ENCODE results near the gene ZDHHC12. TPM values are rescaled to one million over a fixed set of nuclear protein-coding genes. Genes with fewer than 3 reads are reported as not detected.

Gene ZDHHC12
- total and polyA plus RNA-seq, 2 of the 8 experiments (the other 6 are each of a cell fraction or from before 2014, with no cell fraction given): 35.0 to 93.8 TPM

DNA sequence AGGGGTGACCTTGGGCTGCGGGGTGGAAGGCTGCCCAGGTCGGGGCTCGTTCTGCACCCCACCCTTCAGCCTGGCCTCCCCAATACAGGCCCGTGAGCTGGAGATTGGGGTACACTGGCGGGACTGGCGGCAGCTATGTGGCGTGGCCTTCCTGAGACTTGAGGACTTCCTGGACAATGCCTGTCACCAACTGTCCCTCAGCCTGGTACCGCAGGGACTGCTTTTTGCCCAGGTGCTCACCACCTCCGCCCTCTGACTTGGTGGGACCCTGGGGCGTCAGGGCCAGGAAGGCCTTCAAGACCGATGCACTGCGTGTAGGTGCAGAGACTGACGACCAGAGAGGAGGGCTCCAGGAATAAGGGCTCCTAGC lies 10.5 kb downstream of the ZDHHC12 start:
- Histone ChIP-seq H2BK15ac (ENCODE audit: low read length) (no peak overlapping the region), H2BK5ac (ENCODE audit: low read depth, low read length) (no peak overlapping the region; the same call in 1 of the 2 replicates), H3K4me1 (replicated peaks in 1 of 4; ENCODE audit: control insufficient read depth in 3 of 4, insufficient read depth in 4 of 4, low read length in 3 of 4) (no peaks in the 10 kb centered on the region), H3K56ac (replicated peaks; ENCODE audit: insufficient read length, low read depth, low read length) (no peak overlapping the region), H3K18ac (ENCODE audit: extremely low read depth, low read length) (no peak overlapping the region), H4K8ac (ENCODE audit: extremely low read depth, insufficient read depth, low read length) (no peak overlapping the region), H2AK5ac (ENCODE audit: low read depth, low read length) (no peak overlapping the region), H3K23ac (ENCODE audit: insufficient read length) (no peak overlapping the region), H2BK120ac (replicated peaks; ENCODE audit: low read depth, low read length) (no peak overlapping the region), H2AFZ (ENCODE audit: low read length) (no peak overlapping the region), H3K79me2 (ENCODE audit: control insufficient read depth in 1 of 2, insufficient read depth in 2 of 2, low read length in 2 of 2) (no peaks in the 10 kb centered on the region), H4K20me1 (replicated peaks in 1 of 2; ENCODE audit: control insufficient read depth in 1 of 2, insufficient read depth in 2 of 2, low read length in 2 of 2) (no peaks in the 10 kb centered on the region), H3K4ac (replicated peaks; ENCODE audit: insufficient read length, low read depth, low read length) (no peak overlapping the region), H3K27me3 (replicated peaks in 1 of 4; ENCODE audit: control insufficient read depth in 3 of 4, extremely low read depth in 1 of 4, insufficient read depth in 3 of 4, low read length in 3 of 4) (no peaks in the 10 kb centered on the region), H4K91ac (replicated peaks; ENCODE audit: insufficient read length, low read length) (no peak overlapping the region), H3K79me1 (ENCODE audit: low read depth, low read length) (no peaks in the 10 kb centered on the region), H4K5ac (ENCODE audit: insufficient read length, low read depth, low read length) (no peak overlapping the region), H3K36me3 (ENCODE audit: control insufficient read depth in 2 of 4, insufficient read depth in 4 of 4, low read length in 3 of 4) (peaks cover 0 to 10% (median 0%) of the 10 kb centered on the region in 4 experiments; a peak in 3 of 8 replicates), H3K23me2 (ENCODE audit: low read depth, low read length) (no peaks in the 10 kb centered on the region), H3K9ac (replicated peaks in 1 of 4; ENCODE audit: extremely low read depth in 1 of 4, low read depth in 3 of 4, low read length in 3 of 4) (no peak overlapping the region), H3K4me2 (ENCODE audit: insufficient read depth in 1 of 2, low read depth in 2 of 2, low read length in 2 of 2) (no peak overlapping the region), H2BK12ac (ENCODE audit: low read depth, low read length) (no peak overlapping the region), H3K27ac (ENCODE audit: low read depth, low read length) (no peak overlapping the region), H3K14ac (ENCODE audit: insufficient read length) (no peak overlapping the region), H3K9me3 (ENCODE audit: insufficient read depth in 2 of 2, low read depth in 1 of 2, low read length in 1 of 2) (no peaks in the 10 kb centered on the region), H3K4me3 (ENCODE audit: extremely low read depth in 1 of 4, insufficient read depth in 2 of 4, low read depth in 3 of 4, low read length in 4 of 4) (no peak overlapping the region), H2BK20ac (ENCODE audit: low read length) (no peak overlapping the region)
- 92% methylated on average over 11 of the region's 13 CpGs; no CpG with 5 or more reads in 1 of the 2 experiments for WGBS, 2 experiments (ENCODE audit: extremely low coverage in 1 of 2, insufficient coverage in 1 of 2, insufficient read length in 1 of 2, insufficient replicate concordance in 2 of 2, low coverage in 1 of 2, low lambda C conversion rate in 2 of 2, missing lambda C conversion rate in 1 of 2)
- FAIRE-seq: no peak
- no peak for DNase-seq (ENCODE audit: low read depth in 1 of 2, low spot score in 2 of 2)
- ChIA-PET POLR2A (ENCODE audit: partially characterized antibody) (interaction anchor here (12.5 to 46.1 kb wide), 3 partner anchors 4 to 36 kb away, joined by 133 to 1197 read pairs (median 133); partner anchors contain the start of genes DYNC2I2, SET and ZDHHC12), CTCF (ENCODE audit: partially characterized antibody) (no interaction called here)
- TF ChIP-seq SIX5 (IDR thresholded peaks at IDR 0.05; ENCODE audit: low read depth, low read length) (no peak), YY1 (IDR thresholded peaks at IDR 0.05; ENCODE audit: low read depth, low read length) (no peak), RFX5 (IDR thresholded peaks at IDR 0.05; ENCODE audit: borderline replicate concordance, low read depth, low read length) (no peak), CREB1 (IDR thresholded peaks at IDR 0.05) (no peak)
- TF ChIP-seq, protein P1, sequence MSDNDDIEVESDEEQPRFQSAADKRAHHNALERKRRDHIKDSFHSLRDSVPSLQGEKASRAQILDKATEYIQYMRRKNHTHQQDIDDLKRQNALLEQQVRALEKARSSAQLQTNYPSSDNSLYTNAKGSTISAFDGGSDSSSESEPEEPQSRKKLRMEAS (IDR thresholded peaks at IDR 0.05): no peak
- TF ChIP-seq, protein P2, sequence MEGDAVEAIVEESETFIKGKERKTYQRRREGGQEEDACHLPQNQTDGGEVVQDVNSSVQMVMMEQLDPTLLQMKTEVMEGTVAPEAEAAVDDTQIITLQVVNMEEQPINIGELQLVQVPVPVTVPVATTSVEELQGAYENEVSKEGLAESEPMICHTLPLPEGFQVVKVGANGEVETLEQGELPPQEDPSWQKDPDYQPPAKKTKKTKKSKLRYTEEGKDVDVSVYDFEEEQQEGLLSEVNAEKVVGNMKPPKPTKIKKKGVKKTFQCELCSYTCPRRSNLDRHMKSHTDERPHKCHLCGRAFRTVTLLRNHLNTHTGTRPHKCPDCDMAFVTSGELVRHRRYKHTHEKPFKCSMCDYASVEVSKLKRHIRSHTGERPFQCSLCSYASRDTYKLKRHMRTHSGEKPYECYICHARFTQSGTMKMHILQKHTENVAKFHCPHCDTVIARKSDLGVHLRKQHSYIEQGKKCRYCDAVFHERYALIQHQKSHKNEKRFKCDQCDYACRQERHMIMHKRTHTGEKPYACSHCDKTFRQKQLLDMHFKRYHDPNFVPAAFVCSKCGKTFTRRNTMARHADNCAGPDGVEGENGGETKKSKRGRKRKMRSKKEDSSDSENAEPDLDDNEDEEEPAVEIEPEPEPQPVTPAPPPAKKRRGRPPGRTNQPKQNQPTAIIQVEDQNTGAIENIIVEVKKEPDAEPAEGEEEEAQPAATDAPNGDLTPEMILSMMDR (IDR thresholded peaks at IDR 0.05; ENCODE audit: control extremely low read depth in 1 of 3, insufficient read depth in 1 of 3, low read depth in 1 of 3, low read length in 3 of 3): no peak

All from H1 (cell line).